MM.1S (cell line): ENCODE results near the gene POU2F2.

Source experiments
- DNase-seq: peaks from one replicate; pipeline ENCODE4 v3.0.0-alpha.2; 2015
- H2AFZ ChIP-seq: fragments of 300-600 bp; sonication (generic); 2 replicates; pipeline ENCODE4 v1.6.0; 2016; ENCODE audit warnings: antibody characterized with exemption, low read length
- H3F3A ChIP-seq: fragments of 300-600 bp; sonication (generic); 2 replicates; pipeline ENCODE4 v1.6.1; 2016; ENCODE audit warnings: mild to moderate bottlenecking, antibody characterized with exemption, low read length, moderate library complexity, mixed read lengths; ENCODE audit not compliant: insufficient read depth
- H3K27ac ChIP-seq: fragments of 300-600 bp; sonication (generic); 2 replicates; pipeline ENCODE4 v1.5.1; 2016; ENCODE audit warnings: mild to moderate bottlenecking, low read length
- H3K27me3 ChIP-seq: fragments of 300-600 bp; sonication (generic); replicated peaks from 2 replicates; pipeline ENCODE4 v1.6.0; 2016; ENCODE audit warnings: low read length; ENCODE audit not compliant: insufficient read depth
- H3K36me3 ChIP-seq: fragments of 300-600 bp; sonication (generic); replicated peaks from 2 replicates; pipeline ENCODE4 v1.6.1; 2016; ENCODE audit warnings: mild to moderate bottlenecking, low read length, mixed read lengths; ENCODE audit not compliant: insufficient read depth
- H3K4me1 ChIP-seq: fragments of 300-600 bp; sonication (generic); 2 replicates; pipeline ENCODE4 v1.6.1; 2016; ENCODE audit warnings: low read length, mixed read lengths
- H3K4me2 ChIP-seq: fragments of 300-600 bp; sonication (generic); 2 replicates; pipeline ENCODE4 v1.6.0; 2016; ENCODE audit warnings: low read depth, low read length
- H3K4me3 ChIP-seq: fragments of 300-600 bp; sonication (generic); 2 replicates; pipeline ENCODE4 v1.5.1; 2016; ENCODE audit warnings: low read length, mixed read lengths
- H3K79me2 ChIP-seq: fragments of 300-600 bp; sonication (generic); 2 replicates; pipeline ENCODE4 v1.6.1; 2016; ENCODE audit warnings: mixed run types, low read length, mixed read lengths
- H3K9ac ChIP-seq: fragments of 300-600 bp; sonication (generic); 2 replicates; pipeline ENCODE4 v1.6.1; 2016; ENCODE audit warnings: low read length, mixed read lengths
- H3K9me2 ChIP-seq: fragments of 300-600 bp; sonication (generic); replicated peaks from 2 replicates; pipeline ENCODE4 v1.6.1; 2016; ENCODE audit warnings: mild to moderate bottlenecking, low read length, mixed read lengths; ENCODE audit not compliant: insufficient read depth
- H3K9me3 ChIP-seq: fragments of 300-600 bp; sonication (generic); replicated peaks from 2 replicates; pipeline ENCODE4 v1.6.1; 2016; ENCODE audit warnings: mild to moderate bottlenecking, low read length, mixed read lengths; ENCODE audit not compliant: insufficient read depth
- H4K20me1 ChIP-seq: fragments of 300-600 bp; sonication (generic); 2 replicates; pipeline ENCODE4 v1.6.1; 2016; ENCODE audit warnings: mild to moderate bottlenecking, low read length, moderate library complexity, mixed read lengths; ENCODE audit not compliant: insufficient read depth
- CTCF ChIP-seq: fragments of 300-600 bp; sonication (generic); IDR thresholded peaks from 2 replicates; pipeline ENCODE4 v1.5.1; 2016; ENCODE audit warnings: antibody characterized with exemption, low read length, mixed read lengths
- EZH2 ChIP-seq: fragments of 300-600 bp; sonication (generic); optimal IDR thresholded peaks from 2 replicates; pipeline ENCODE3; 2017; ENCODE audit warnings: low read depth, mild to moderate bottlenecking, antibody characterized with exemption, low read length, mixed read lengths
- EZH2phosphoT487 ChIP-seq: fragments of 300-600 bp; sonication (generic); IDR thresholded peaks from 2 replicates; pipeline ENCODE4 v1.6.1; 2018; ENCODE audit warnings: antibody characterized with exemption, low read length

Gene POU2F2

GRCh38 chr19:42098781-42099180 lies 33.5 kb downstream of the POU2F2 start:
- no peaks in the 10 kb centered on the region for H4K20me1 ChIP-seq
- H3F3A ChIP-seq, result no peaks in the 10 kb centered on the region
- no peak overlapping the region for H2AFZ ChIP-seq
- H3K4me1 ChIP-seq, result no peaks in the 10 kb centered on the region
- no peak overlapping the region for H3K4me3 ChIP-seq
- H3K4me2 ChIP-seq, result no peak overlapping the region
- no peaks in the 10 kb centered on the region for H3K9me2 ChIP-seq
- no peaks in the 10 kb centered on the region for H3K9me3 ChIP-seq
- H3K27me3 ChIP-seq, result no peaks in the 10 kb centered on the region
- no peak overlapping the region for H3K9ac ChIP-seq
- H3K27ac ChIP-seq, result no peak overlapping the region
- TF ChIP-seq EZH2, result no peak
- TF ChIP-seq CTCF, result no peak
- TF ChIP-seq EZH2phosphoT487, result no peak
- H3K79me2 ChIP-seq, result no peaks in the 10 kb centered on the region
- H3K36me3 ChIP-seq, result no peaks in the 10 kb centered on the region
- no peak for DNase-seq

GRCh38 chr19:42097461-42097860 lies 34.8 kb downstream of the POU2F2 start:
- Histone ChIP-seq H3K4me3 (no peak overlapping the region), H3F3A (peaks cover 2% of the 10 kb centered on the region; the same call in 1 of the 2 replicates), H3K4me1 (no peaks in the 10 kb centered on the region), H3K9me2 (no peaks in the 10 kb centered on the region), H3K9ac (no peak overlapping the region), H3K27me3 (no peaks in the 10 kb centered on the region), H3K79me2 (no peaks in the 10 kb centered on the region), H3K4me2 (no peak overlapping the region), H3K9me3 (no peaks in the 10 kb centered on the region), H4K20me1 (no peaks in the 10 kb centered on the region), H3K27ac (no peak overlapping the region), H2AFZ (no peak overlapping the region), H3K36me3 (no peaks in the 10 kb centered on the region)
- TF ChIP-seq EZH2phosphoT487, result no peak
- TF ChIP-seq EZH2, result no peak
- TF ChIP-seq CTCF, result no peak
- no peak for DNase-seq

GRCh38 chr19:42096255-42096837 lies 35.9 kb downstream of the POU2F2 start:
- no peak for DNase-seq
- Histone ChIP-seq H3K27ac (no peak overlapping the region), H3K79me2 (no peaks in the 10 kb centered on the region), H3K9me2 (no peaks in the 10 kb centered on the region), H2AFZ (no peak overlapping the region), H3K27me3 (no peaks in the 10 kb centered on the region), H3K4me2 (no peak overlapping the region), H3K9ac (no peak overlapping the region), H3K9me3 (no peaks in the 10 kb centered on the region), H3K4me3 (no peak overlapping the region), H3K36me3 (no peaks in the 10 kb centered on the region), H3K4me1 (peaks cover 10% of the 10 kb centered on the region), H4K20me1 (no peaks in the 10 kb centered on the region), H3F3A (peaks cover 5% of the 10 kb centered on the region)
- TF ChIP-seq EZH2phosphoT487, result no peak

GRCh38 chr19:42095814-42096230 lies 36.4 kb downstream of the POU2F2 start:
- H3K9me3 ChIP-seq, result no peaks in the 10 kb centered on the region
- H3K27me3 ChIP-seq, result no peaks in the 10 kb centered on the region
- no peak overlapping the region for H3K4me2 ChIP-seq
- TF ChIP-seq EZH2 (no peak), EZH2phosphoT487 (no peak), CTCF (no peak)
- H3K4me3 ChIP-seq, result no peak overlapping the region
- no peak for DNase-seq
- no peaks in the 10 kb centered on the region for H3K79me2 ChIP-seq
- H3K27ac ChIP-seq, result no peak overlapping the region
- no peaks in the 10 kb centered on the region for H3K9me2 ChIP-seq
- H3K4me1 ChIP-seq, result peaks cover 14% of the 10 kb centered on the region
- peaks cover 10% of the 10 kb centered on the region for H3F3A ChIP-seq
- no peaks in the 10 kb centered on the region for H3K36me3 ChIP-seq
- H2AFZ ChIP-seq, result no peak overlapping the region
- no peaks in the 10 kb centered on the region for H4K20me1 ChIP-seq
- H3K9ac ChIP-seq, result no peak overlapping the region
